HUES6 (cell line): ENCODE results near the gene FAF1.
A peak's percentile ranks its signal among the peaks of the same experiment; 100 is the strongest.

Source experiments
- H3K27ac ChIP-seq: 2 replicates; pipeline ENCODE4 v1.7.0; 2013; ENCODE audit warnings: low read depth, mild to moderate bottlenecking, low read length, inconsistent platforms
- H3K27me3 ChIP-seq: 2 replicates; pipeline ENCODE4 v1.6.1; 2013; ENCODE audit warnings: low read length; ENCODE audit not compliant: control insufficient read depth, insufficient read depth
- H3K36me3 ChIP-seq: 2 replicates; pipeline ENCODE4 v1.6.1; 2013; ENCODE audit warnings: low read length; ENCODE audit not compliant: control insufficient read depth, insufficient read depth
- H3K4me1 ChIP-seq: 2 replicates; pipeline ENCODE4 v1.6.1; 2013; ENCODE audit warnings: low read length; ENCODE audit not compliant: control insufficient read depth, insufficient read depth
- H3K4me3 ChIP-seq: 2 replicates; pipeline ENCODE4 v1.5.1; 2013; ENCODE audit warnings: low read depth, low read length
- H3K9ac ChIP-seq: one replicate; pipeline ENCODE4 v1.6.1; 2013; ENCODE audit warnings: mild to moderate bottlenecking, low read length
- H3K9me3 ChIP-seq: 2 replicates; pipeline ENCODE4 v1.6.1; 2013; ENCODE audit warnings: low read depth, low read length; ENCODE audit not compliant: control insufficient read depth, insufficient read depth

The FAF1 gene

GRCh38 chr1:50667710-50668356, 292.2 kb downstream of the FAF1 start:
- H3K27ac ChIP-seq = no peak overlapping the region
- no peaks in the 10 kb centered on the region for H3K9me3 ChIP-seq
- peaks cover 21% of the 10 kb centered on the region; the same call in 1 of the 2 replicates for H3K4me1 ChIP-seq
- no peaks in the 10 kb centered on the region for H3K27me3 ChIP-seq
- H3K4me3 ChIP-seq = no peak overlapping the region
- H3K9ac ChIP-seq = no peak overlapping the region
- H3K36me3 ChIP-seq = no peaks in the 10 kb centered on the region

GRCh38 chr1:50667272-50667671, 292.8 kb downstream of the FAF1 start:
- no peaks in the 10 kb centered on the region for H3K9me3 ChIP-seq
- H3K4me1 ChIP-seq = peaks cover 21% of the 10 kb centered on the region; the same call in 1 of the 2 replicates
- H3K27me3 ChIP-seq = no peaks in the 10 kb centered on the region
- H3K9ac ChIP-seq = no peak overlapping the region
- H3K27ac ChIP-seq = no peak overlapping the region
- no peak overlapping the region for H3K4me3 ChIP-seq
- H3K36me3 ChIP-seq = no peaks in the 10 kb centered on the region

- Histone ChIP-seq H3K27ac (no peak overlapping the region), H3K36me3 (no peaks in the 10 kb centered on the region), H3K4me1 (peaks cover 25% of the 10 kb centered on the region; the same call in 1 of the 2 replicates), H3K27me3 (no peaks in the 10 kb centered on the region), H3K9ac (no peak overlapping the region), H3K4me3 (no peak overlapping the region), H3K9me3 (no peaks in the 10 kb centered on the region)
Measured at GRCh38 chr1:50666849-50667248, 293.2 kb downstream of the FAF1 start.

GRCh38 chr1:50665413-50665812, 294.7 kb downstream of the FAF1 start:
- Histone ChIP-seq H3K4me3 (no peak overlapping the region), H3K4me1 (peaks cover 30% of the 10 kb centered on the region; the same call in 1 of the 2 replicates), H3K27me3 (no peaks in the 10 kb centered on the region), H3K36me3 (no peaks in the 10 kb centered on the region), H3K27ac (no peak overlapping the region), H3K9me3 (no peaks in the 10 kb centered on the region), H3K9ac (no peak overlapping the region)

GRCh38 chr1:50661626-50662025, 298.4 kb downstream of the FAF1 start:
- peak overlapping the region; percentile 46; the same call in 1 of the 2 replicates for H3K27ac ChIP-seq
- no peaks in the 10 kb centered on the region for H3K36me3 ChIP-seq
- no peak overlapping the region for H3K9ac ChIP-seq
- H3K9me3 ChIP-seq = no peaks in the 10 kb centered on the region
- no peak overlapping the region for H3K4me3 ChIP-seq
- H3K4me1 ChIP-seq = peaks cover 10% of the 10 kb centered on the region; the same call in 1 of the 2 replicates
- H3K27me3 ChIP-seq = no peaks in the 10 kb centered on the region

GRCh38 chr1:50659107-50659662, 300.9 kb downstream of the FAF1 start:
- H3K27me3 ChIP-seq = no peaks in the 10 kb centered on the region
- no peak overlapping the region for H3K9ac ChIP-seq
- H3K4me3 ChIP-seq = no peak overlapping the region
- H3K27ac ChIP-seq = no peak overlapping the region
- H3K9me3 ChIP-seq = no peaks in the 10 kb centered on the region
- H3K4me1 ChIP-seq = peaks cover 10% of the 10 kb centered on the region; the same call in 1 of the 2 replicates
- H3K36me3 ChIP-seq = no peaks in the 10 kb centered on the region

GRCh38 chr1:50658459-50659076, 301.5 kb downstream of the FAF1 start:
- H3K9ac ChIP-seq = no peak overlapping the region
- H3K27ac ChIP-seq = no peak overlapping the region
- no peaks in the 10 kb centered on the region for H3K36me3 ChIP-seq
- no peak overlapping the region for H3K4me3 ChIP-seq
- H3K27me3 ChIP-seq = no peaks in the 10 kb centered on the region
- peaks cover 10% of the 10 kb centered on the region; the same call in 1 of the 2 replicates for H3K4me1 ChIP-seq
- H3K9me3 ChIP-seq = no peaks in the 10 kb centered on the region

GRCh38 chr1:50656931-50657330, 303.1 kb downstream of the FAF1 start:
- no peak overlapping the region for H3K9ac ChIP-seq
- no peaks in the 10 kb centered on the region for H3K36me3 ChIP-seq
- H3K27ac ChIP-seq = no peak overlapping the region

GRCh38 chr1:50651476-50652263, 308.4 kb downstream of the FAF1 start:
- Histone ChIP-seq H3K4me1 (peaks cover 2% of the 10 kb centered on the region; the same call in 1 of the 2 replicates), H3K36me3 (no peaks in the 10 kb centered on the region), H3K27me3 (no peaks in the 10 kb centered on the region), H3K27ac (no peak overlapping the region), H3K9me3 (no peaks in the 10 kb centered on the region), H3K4me3 (no peak overlapping the region), H3K9ac (no peak overlapping the region)

More at GRCh38 chr1:50656931-50657330, 303.1 kb downstream of the FAF1 start:
- H3K4me3 ChIP-seq = no peak overlapping the region
- H3K9me3 ChIP-seq = no peaks in the 10 kb centered on the region
- H3K4me1 ChIP-seq = peaks cover 6% of the 10 kb centered on the region; the same call in 1 of the 2 replicates
- H3K27me3 ChIP-seq = no peaks in the 10 kb centered on the region

GRCh38 chr1:50646526-50646925, 313.5 kb downstream of the FAF1 start:
- no peaks in the 10 kb centered on the region for H3K36me3 ChIP-seq
- no peak overlapping the region for H3K9ac ChIP-seq
- peaks cover 19% of the 10 kb centered on the region for H3K4me1 ChIP-seq
- H3K27ac ChIP-seq = no peak overlapping the region
- no peaks in the 10 kb centered on the region for H3K9me3 ChIP-seq
- H3K27me3 ChIP-seq = no peaks in the 10 kb centered on the region
- no peak overlapping the region for H3K4me3 ChIP-seq
